ENCODE data around the gene CDH15.

GRCh38 chr16:89176147-89176690 lies 4.7 kb downstream of the CDH15 start:
- no peak for TF ChIP-seq HDGF (IDR thresholded peaks at IDR 0.05)
- TF ChIP-seq DIDO1 (tag; IDR thresholded peaks at IDR 0.05; ENCODE audit: low read depth): no peak
- no peak for TF ChIP-seq ZNF23 (CRISPR knock-in tag; IDR thresholded peaks at IDR 0.05)
- TF ChIP-seq CTCF (IDR thresholded peaks at IDR 0.05 in 2 of 3, conservative IDR thresholded peaks at IDR 0.05 in 1 of 3; ENCODE audit: insufficient read depth in 2 of 3, low read depth in 1 of 3, low read length in 3 of 3): no peak
- no peak for TF ChIP-seq TCF7L2 (IDR thresholded peaks at IDR 0.05; ENCODE audit: low read depth, low read length)
- no peak for TF ChIP-seq IFI16 (CRISPR knock-in tag; IDR thresholded peaks at IDR 0.05)
- TF ChIP-seq PKNOX1 (IDR thresholded peaks at IDR 0.05): no peak
- TF ChIP-seq ZNF518B (CRISPR knock-in tag; IDR thresholded peaks at IDR 0.05): no peak

Data from K562 (cell line).